Glomerular endothelial cell (primary cell): Measurements from ENCODE around the gene SLC35E1. TPM values are rescaled to one million over a fixed set of nuclear protein-coding genes. Genes with fewer than 3 reads are reported as not detected.
"Not testable (repeated sequence)": the region's sequence is repeated elsewhere in the genome, so short reads cannot be mapped to it uniquely, and the experiment has no call there.

Experiments
- DNase-seq: peaks from one replicate; pipeline ENCODE4 v3.0.0-alpha.2; 2011; ENCODE audit warnings: low read depth, low spot score; ENCODE audit errors: extremely low read depth
- total RNA-seq: library from RNA; depleted of rRNA; stranded (reverse); fragments of >200 nt; gene quantifications from 2 replicates; pipeline ENCODE4 v1.2.3, GENCODE V29; 2015

SLC35E1 gene
- total RNA-seq, 1 donor from 2014 or later, result 45.6 TPM

GRCh38 chr19:16527334-16527935, 44.8 kb downstream of the SLC35E1 start:
- DNase-seq, result no peak

GRCh38 chr19:16525751-16526481, 46.3 kb downstream of the SLC35E1 start:
- no peak for DNase-seq

- DNase-seq, result no peak
These were observed 47.1 kb downstream of the SLC35E1 start for GRCh38 chr19:16524991-16525734.

GRCh38 chr19:16522559-16523377, 49.4 kb downstream of the SLC35E1 start:
- no peak for DNase-seq

GRCh38 chr19:16521715-16522289, 50.4 kb downstream of the SLC35E1 start:
- no peak for DNase-seq

- DNase-seq, result no peak
These were observed 51.1 kb downstream of the SLC35E1 start for GRCh38 chr19:16520986-16521624.

- no peak for DNase-seq
These were observed 51.9 kb downstream of the SLC35E1 start for GRCh38 chr19:16520074-16520973.

GRCh38 chr19:16519230-16519687, 53.0 kb downstream of the SLC35E1 start:
- DNase-seq, result no peak

GRCh38 chr19:16518483-16519229, 53.6 kb downstream of the SLC35E1 start:
- DNase-seq, result no peak

- no peak for DNase-seq
These were observed 54.2 kb downstream of the SLC35E1 start for GRCh38 chr19:16518061-16518460.

- no peak for DNase-seq
These were observed 55.1 kb downstream of the SLC35E1 start for GRCh38 chr19:16516923-16517610.

- no peak for DNase-seq
These were observed 55.8 kb downstream of the SLC35E1 start for GRCh38 chr19:16516381-16516780.

- DNase-seq, result no peak
These were observed 57.7 kb downstream of the SLC35E1 start for GRCh38 chr19:16514383-16515019.

GRCh38 chr19:16512611-16513010, 59.6 kb downstream of the SLC35E1 start:
- not testable (repeated sequence) for DNase-seq

- no peak for DNase-seq
These were observed 62.8 kb downstream of the SLC35E1 start for GRCh38 chr19:16509141-16510061.

GRCh38 chr19:16508546-16508945, 63.7 kb downstream of the SLC35E1 start:
- DNase-seq, result no peak
